ENCODE results near the gene ATP6V0D1.

DNA sequence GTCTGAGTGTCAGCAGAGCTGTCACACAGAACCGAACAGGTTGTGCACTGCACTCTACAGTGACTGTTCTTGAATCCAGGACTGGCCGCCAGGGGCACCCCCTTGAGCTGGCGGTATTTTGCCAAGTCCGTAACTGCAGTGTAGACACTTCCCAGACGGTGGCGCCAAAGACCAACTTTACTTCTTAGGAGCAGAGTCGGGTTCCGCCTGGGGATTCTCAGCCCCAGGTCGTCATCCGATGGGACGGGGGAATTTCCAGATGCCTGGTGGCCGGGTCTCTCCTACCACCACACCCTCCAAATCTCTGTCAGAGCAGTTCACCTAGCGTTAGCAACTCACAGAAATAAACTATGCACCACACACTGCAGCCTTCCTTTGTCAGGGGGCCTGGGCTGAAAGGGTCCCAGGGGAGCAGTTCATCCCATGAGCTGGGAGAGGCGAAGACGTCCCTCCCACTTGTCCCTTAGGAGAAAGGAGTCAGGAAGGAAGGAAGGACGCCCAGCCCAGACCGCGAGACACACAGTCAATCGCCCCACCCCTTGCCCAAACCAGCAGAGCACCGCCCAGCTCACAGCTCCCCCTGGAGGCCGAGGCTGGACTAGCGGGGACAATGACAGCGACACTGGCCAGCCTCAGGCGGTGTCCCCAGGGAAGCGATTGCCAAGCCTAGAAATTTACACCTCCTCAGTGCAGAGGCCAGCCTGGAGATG lies 40.3 kb upstream of the ATP6V0D1 start:
- TF ChIP-seq POLR2AphosphoS5 (IDR thresholded peaks at IDR 0.05; ENCODE audit: low read depth) (peak; percentile 52; the same call in 1 of the 2 replicates), CTCF (conservative IDR thresholded peaks at IDR 0.05; ENCODE audit: low read depth in 2 of 2) (peak; percentile 76 to 99), STAT1 (IDR thresholded peaks at IDR 0.05; ENCODE audit: unreplicated experiment) (no peak)
- TF ChIP-seq, protein P1, sequence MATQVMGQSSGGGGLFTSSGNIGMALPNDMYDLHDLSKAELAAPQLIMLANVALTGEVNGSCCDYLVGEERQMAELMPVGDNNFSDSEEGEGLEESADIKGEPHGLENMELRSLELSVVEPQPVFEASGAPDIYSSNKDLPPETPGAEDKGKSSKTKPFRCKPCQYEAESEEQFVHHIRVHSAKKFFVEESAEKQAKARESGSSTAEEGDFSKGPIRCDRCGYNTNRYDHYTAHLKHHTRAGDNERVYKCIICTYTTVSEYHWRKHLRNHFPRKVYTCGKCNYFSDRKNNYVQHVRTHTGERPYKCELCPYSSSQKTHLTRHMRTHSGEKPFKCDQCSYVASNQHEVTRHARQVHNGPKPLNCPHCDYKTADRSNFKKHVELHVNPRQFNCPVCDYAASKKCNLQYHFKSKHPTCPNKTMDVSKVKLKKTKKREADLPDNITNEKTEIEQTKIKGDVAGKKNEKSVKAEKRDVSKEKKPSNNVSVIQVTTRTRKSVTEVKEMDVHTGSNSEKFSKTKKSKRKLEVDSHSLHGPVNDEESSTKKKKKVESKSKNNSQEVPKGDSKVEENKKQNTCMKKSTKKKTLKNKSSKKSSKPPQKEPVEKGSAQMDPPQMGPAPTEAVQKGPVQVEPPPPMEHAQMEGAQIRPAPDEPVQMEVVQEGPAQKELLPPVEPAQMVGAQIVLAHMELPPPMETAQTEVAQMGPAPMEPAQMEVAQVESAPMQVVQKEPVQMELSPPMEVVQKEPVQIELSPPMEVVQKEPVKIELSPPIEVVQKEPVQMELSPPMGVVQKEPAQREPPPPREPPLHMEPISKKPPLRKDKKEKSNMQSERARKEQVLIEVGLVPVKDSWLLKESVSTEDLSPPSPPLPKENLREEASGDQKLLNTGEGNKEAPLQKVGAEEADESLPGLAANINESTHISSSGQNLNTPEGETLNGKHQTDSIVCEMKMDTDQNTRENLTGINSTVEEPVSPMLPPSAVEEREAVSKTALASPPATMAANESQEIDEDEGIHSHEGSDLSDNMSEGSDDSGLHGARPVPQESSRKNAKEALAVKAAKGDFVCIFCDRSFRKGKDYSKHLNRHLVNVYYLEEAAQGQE (IDR thresholded peaks at IDR 0.05; ENCODE audit: unreplicated experiment) = no peak
